ENCODE measurements around the gene GPR78. TPM values are rescaled to one million over a fixed set of nuclear protein-coding genes. Genes with fewer than 3 reads are reported as not detected.
"Not testable (repeated sequence)": the region's sequence is repeated elsewhere in the genome, so short reads cannot be mapped to it uniquely, and the experiment has no call there.

Gene GPR78
- polyA plus RNA-seq, 3 donors, result 0.01 TPM; not detected in 2

DNA sequence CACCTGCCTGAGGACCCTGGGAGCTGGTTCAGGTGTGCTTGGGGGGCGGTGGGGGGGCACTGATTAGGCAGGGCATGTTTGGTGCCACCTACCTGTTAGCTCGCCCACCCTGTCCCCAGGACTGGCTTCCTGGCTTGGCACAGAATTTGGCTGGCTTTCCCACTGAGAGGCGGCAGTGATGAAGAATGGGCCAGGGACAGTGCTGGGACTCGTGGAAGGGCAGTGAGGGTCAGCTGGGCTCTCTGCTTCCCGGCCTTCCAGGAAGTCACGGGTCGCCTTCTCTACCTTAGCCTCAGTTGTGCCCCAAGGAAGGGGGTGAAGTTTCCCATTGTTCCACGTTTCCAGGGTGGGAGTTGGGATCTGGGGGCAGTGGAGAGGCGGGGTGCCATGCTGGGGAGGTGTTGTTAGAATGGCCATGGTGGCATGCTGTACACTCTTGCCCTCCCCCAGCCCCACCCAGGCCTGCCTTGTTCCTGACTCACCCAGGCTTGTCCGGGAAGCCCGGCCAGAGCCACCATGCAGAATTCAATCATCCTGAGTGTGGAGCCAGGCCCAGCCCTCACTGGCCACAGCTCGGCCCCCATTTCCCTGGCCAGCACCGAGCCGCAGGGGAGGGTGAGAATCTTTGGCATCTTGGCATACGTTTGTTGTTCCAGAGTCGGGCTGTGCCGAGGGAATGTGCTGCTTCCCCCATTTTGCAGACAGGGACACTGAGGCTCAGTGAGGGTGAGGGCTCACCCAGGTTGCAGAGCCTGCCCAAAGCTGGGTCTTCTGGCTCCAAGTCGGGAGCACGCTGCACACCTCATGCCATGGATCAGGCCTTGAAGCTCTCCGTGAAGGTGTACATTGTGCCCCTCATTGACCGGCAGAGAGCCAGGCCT, 21.9 kb upstream of the GPR78 start:
- H3K27ac ChIP-seq (ENCODE audit: low read depth, low read length), result no peak overlapping the region
- 83 to 86% (median 84%) methylated on average over 21 of the region's 21 CpGs for WGBS, 3 donors

DNA sequence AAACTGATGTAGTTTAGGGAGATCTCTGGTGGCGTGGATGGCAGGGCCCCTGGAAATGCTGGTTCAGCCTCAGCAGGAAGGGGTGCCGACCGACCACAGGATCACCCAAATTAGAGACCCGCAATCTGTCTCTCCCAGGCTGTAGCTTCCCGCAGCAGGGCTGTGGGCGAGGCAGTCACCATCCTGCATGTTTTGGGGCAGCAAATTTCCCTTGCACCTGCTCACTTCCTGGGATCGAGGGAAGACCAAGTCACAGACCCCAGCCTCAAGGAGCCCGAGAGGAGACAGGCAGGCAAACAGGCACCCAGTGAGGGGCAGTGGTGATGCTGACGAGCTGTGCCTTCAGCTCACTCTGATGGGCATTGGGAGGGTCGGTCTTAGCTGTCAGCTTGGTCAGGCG, 21.2 kb upstream of the GPR78 start:
- H3K27ac ChIP-seq (ENCODE audit: low read depth, low read length), result no peak overlapping the region
- WGBS, 3 donors, result 89 to 92% (median 92%) methylated on average over 11 of the region's 11 CpGs

DNA sequence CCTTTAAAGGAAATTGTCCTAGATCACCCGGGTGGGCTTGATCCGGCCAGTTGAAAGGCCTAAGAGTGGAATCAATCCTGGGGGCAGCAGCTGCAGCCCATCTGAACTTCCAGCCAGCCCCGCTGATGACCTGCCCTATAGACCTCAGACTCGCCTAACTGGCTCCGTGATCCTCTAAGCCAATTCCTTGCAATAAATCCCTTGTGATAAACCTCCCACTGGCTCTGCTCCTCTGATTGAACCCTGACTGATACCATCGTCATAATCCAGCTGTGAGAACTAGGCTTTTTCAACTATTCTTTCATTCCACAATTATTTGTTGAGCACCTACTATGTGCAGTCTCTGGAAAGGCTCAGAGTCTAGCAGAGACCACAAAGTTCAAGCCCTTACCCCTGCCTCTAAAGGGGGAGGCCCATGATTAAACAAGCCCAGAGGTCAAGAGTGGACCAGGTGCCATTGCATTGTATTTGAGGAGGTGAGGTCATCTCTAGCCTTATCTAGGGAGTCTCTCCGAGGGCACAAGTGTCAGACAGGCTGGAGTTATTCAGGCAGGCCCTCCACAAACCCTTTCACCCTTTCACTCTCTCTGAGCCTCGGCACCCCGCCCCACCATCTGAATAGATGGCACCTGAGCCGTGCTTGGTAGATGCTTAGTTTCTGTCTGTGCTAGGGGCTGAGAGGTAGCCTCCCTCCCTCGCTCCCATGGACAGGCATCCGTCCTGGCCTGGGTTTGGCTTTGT, 20.5 kb upstream of the GPR78 start:
- no peak overlapping the region for H3K27ac ChIP-seq (ENCODE audit: low read depth, low read length)
- WGBS, 3 donors, result 79 to 84% (median 83%) methylated on average over 12 of the region's 12 CpGs

DNA sequence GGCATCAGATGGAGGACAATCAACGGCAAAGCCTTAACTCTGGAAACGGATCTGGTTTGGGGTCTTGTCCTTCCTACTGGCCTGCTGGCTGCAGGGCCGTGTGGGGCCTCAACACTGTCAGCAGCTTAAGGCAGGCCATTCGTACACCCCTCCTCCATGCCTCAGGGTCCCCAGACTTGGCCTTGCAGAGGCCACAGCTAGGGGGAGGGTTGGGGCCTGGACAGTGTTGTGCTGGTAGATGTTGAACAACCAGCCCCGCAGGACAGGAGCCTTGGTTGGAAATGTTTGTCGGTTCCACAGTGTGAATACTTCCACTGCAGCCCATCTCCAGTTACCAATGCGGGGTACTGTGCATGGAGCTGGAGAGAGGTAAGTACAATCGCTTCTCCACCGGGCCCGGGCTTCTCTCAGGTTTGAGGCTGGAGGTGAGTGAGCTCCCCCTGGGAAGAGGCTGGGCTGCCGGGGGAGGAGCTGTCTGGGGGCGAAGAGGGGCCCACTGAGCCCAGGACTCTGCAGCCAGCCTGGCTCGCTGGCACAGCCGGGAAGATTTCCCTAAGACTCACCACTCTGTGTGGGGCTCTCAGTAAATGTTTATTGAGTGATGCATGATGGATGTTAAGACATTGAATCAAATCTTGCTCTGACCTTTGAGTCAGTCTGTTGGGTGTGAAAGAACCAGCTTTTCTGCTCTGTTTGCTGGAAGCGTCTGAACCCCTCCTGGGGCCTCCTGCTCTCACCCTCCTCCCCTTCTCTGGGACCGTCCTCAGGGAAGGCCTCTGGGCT, 19.7 kb upstream of the GPR78 start:
- H3K27ac ChIP-seq (ENCODE audit: low read depth, low read length), result no peak overlapping the region
- WGBS, 3 donors, result 62 to 76% (median 76%) methylated on average over 16 of the region's 16 CpGs

DNA sequence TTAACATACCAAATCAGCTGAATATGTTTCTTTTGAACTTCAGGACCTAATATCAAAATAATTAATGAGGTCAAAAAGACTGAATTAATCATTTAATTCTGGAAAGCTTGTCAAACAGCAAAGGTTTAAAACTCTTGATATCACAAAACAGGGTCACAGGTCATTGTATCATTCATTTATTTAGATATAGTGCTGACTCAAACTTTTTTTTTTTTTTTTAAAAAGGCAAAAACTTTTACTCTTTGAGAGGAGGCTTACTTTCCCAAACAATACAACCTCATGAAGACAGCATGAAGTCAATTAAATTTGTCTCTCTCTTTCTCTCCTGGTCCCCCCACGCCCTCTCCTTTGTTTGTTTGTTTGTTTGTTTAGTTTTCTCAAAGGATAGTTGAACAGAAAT, 15.6 kb upstream of the GPR78 start:
- 44 to 73% (median 52%) methylated on average over 1 of the region's 1 CpG for WGBS, 3 donors
- no peak overlapping the region for H3K27ac ChIP-seq (ENCODE audit: low read depth, low read length)

DNA sequence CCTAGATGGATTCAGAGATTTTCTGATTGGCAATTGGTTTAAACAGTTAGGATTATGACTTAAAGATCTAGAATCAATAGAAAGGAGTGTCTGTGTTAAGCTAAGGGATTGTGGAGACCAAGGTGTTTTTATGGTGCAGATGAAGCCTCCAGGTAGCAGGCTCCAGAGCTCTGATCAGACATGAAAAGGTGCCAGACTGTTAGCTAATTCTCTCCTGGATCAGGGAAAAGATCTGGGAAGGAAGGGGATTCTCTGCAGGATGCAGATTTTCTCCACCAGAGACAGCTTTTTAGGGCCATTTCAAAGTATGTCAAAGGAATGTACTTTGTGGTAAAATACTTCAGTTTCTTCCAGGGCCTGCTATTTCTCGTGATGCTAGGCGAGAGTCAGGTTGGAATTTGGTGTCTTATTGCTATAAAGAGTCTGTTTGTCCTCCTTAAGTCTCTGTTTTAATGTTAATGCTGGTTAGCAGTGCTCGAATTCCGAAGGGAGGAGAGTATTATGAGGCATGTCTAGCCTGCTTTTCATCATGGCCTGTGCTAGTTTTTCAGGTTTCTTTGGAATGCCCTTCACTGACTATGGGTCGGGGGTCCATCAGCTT, 12.0 kb upstream of the GPR78 start:
- 61 to 65% (median 62%) methylated on average over 5 of the region's 5 CpGs for WGBS, 3 donors
- H3K27ac ChIP-seq (ENCODE audit: low read depth, low read length), result no peak overlapping the region

DNA sequence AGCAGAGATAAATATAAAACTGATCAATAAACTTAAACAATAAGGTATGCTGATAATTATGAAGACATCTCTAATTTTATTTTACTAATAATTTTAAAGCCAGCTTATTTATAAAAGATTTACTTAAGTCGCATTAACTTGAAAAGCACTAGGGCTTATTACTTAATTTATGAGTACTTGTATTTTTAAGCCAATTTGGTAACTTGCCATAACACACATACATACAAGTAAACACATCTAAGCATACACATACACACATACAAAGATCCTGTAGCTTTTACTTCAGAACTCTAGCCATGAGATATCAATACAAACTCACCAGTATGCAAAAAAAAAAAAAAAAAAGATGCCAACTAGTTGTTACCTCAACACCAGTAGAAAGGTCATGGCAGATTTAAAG, 10.0 kb upstream of the GPR78 start:
- H3K27ac ChIP-seq (ENCODE audit: low read depth, low read length), result no peak overlapping the region
- 94% methylated on average over 1 of the region's 1 CpG for WGBS, 3 donors

DNA sequence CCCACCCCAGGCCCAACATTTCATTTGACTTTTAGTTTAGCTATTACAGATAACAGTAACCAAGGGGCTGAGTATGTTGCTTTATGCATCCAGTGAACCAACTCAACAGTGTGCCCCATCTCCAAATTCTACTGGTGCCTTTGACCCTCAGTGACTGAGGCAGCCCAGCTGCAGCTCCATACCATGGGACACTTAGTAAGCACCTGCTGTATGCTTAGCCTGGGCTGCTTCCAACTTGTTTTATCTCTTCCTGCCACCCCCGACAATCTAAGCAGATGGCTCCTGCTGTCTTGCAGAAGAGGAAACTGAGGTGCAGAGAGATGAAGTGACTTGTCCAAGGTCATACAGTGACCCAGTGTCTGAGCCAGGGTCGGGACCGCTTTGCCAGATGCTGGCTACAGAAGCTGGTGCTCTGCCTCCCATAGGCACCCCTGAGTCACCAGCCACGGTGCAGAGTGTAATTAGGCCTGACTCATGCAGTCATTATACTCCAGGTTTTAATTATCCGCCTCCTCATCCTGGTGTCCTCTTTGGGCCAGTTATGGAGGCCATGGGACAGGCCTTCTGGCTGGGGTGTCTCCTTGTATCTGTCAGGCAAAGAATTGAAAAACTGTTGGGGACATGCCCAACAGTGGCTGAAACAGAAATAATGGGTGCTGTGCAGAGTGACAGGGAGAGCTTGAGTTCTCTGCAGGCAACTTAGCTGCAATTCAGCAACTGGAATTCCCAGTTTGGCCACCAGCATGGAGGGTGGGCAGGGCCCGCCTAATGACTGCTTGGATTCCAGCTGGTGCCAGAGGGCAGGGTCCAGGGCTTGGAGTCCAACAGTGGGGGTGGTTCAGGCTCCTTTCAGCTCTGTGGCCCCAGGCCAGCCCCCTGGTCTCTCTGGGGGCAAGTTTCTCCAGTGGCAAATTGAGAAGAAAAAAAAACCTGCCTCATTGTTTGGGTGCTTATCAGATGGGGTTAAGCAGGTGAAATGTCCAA, 8.2 kb upstream of the GPR78 start:
- 72 to 80% (median 77%) methylated on average over 6 of the region's 6 CpGs for WGBS, 3 donors
- no peak overlapping the region for H3K27ac ChIP-seq (ENCODE audit: low read depth, low read length)

DNA sequence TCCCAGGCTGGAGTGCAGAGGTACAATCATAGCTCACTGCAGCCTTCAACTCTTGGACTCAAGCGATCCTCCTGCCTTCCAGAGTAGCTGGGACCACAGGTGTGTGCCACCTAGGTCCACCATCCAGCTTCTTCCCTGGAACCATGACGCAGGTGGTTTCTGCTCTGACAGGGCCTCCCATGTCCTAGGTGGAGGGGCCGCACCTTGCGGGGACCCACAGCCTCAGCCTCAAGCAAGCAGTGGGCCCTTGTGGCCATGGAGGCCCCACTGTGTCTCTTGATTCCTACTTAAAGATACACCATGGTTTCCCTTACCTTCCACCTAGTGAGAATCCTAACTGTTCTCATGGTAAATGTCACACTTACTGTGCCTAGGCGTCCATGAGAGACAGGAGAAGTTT, 6.9 kb upstream of the GPR78 start:
- no peak overlapping the region for H3K27ac ChIP-seq (ENCODE audit: low read depth, low read length)
- WGBS, 3 donors, result 66 to 89% (median 88%) methylated on average over 5 of the region's 5 CpGs

DNA sequence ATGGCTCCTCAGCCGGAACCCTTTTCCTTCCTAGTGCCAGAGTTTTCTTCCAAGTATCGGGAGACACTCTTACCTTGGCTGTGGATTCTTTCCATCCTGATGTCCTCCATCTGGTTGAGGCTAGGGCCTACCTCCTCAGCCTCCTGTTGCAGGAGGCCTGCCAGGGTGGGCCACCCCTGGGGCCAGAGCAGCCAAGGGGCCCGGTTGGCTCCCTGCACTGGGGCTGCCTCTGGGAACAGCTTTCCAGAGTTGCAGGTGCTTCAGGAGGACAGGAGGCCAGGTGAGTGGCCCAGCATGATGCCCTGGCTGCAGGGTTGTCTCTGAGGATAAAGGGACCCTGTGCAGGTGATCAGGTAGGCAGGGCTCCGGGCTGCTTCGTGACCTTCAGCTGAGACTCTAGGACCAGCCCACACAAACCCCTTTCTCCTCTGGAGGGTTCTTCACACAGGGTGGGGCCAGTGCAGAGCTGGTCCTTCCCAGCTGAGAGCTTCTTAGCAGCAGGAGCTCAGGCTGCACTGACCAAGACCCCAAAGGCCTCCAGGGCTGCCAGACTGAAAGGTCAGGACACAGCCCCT, 5.3 kb upstream of the GPR78 start:
- no peak overlapping the region for H3K27ac ChIP-seq (ENCODE audit: low read depth, low read length)
- 73 to 81% (median 73%) methylated on average over 5 of the region's 5 CpGs for WGBS, 3 donors

DNA sequence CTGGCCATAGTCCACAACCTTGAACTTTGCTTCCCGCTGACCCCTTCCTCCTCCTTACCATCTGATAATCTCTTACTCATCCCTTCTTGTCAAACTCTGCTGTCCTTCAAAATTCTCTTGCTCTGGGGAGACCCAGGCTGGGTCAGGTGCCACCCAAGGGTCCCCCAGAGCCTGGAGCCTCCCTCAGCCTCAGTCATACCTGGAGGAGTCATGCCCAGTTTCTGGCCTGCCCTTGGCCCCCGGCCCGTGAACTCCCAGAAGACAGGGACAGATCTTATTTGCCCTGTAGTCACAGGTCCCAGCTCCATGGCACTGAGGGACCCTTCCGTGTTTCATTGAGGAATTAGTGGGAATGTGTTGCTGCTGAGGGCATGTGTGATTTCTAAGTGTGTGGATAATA, 4.7 kb upstream of the GPR78 start:
- whole genome bisulfite sequencing, 3 donors, result 67 to 75% (median 68%) methylated on average over 4 of the region's 4 CpGs
- H3K27ac ChIP-seq (ENCODE audit: low read depth, low read length), result no peak overlapping the region

DNA sequence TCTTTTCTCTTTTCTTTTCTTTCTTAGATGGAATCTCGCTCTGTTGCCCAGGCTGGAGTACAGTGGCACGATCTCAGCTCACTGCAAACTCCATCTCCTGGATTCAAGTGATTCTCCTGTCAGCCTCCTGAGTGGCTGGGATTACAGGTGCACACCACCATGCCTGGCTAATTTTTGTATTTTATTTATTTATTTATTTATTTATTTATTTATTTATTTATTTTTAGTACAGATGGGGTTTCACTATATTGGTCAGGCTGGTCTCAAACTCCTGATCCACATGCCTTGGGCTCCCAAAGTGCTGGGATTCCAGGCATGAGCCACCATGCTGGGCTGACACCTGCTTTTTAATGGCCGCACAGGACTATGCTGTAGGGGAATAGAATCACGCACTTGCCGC, 3.6 kb upstream of the GPR78 start:
- 84 to 87% (median 86%) methylated on average over 5 of the region's 5 CpGs for WGBS, 3 donors
- not testable (repeated sequence) for H3K27ac ChIP-seq (ENCODE audit: low read depth, low read length)

DNA sequence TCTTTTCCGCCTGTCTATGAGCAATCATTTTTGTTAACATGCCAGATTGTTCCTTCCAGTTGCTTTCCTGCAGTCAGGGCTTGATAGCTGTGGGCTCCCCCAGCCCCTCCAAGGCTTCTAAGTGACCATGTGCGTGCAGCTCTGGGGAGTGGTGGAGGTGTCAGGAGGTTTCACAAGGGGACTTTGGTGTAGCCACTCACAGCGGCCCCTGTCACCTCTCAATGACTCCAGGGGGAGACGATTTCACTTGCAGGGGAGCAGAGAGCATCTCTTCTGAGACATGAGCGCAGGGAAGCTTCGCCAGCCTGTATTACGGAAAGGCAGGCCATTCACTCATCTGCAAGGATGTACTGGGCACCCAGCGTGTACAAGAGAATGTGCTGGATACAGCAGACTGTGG, 3.1 kb upstream of the GPR78 start:
- no peak overlapping the region for H3K27ac ChIP-seq (ENCODE audit: low read depth, low read length)
- WGBS, 3 donors, result 52 to 65% (median 65%) methylated on average over 8 of the region's 8 CpGs

DNA sequence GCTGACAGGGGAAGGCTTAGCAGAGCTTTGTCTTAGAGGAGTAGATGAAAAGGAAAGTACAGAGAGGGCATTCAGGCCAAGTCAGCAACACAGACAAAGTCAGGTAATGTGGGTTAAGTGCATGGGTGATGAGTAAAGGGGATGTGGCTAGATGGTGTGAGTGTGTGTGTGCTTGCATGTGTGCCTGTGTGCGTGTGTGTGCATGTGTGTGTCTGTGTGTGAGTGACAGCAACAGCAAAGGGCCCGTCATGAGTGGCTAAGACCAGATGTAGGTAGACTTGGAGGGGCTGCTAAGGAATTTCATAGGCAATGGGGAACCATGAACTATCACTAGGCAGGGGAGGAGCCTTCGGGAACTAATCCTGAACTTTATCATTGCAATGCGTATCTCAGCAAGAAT, 2.2 kb upstream of the GPR78 start:
- H3K27ac ChIP-seq (ENCODE audit: low read depth, low read length), result no peak overlapping the region
- 68 to 77% (median 75%) methylated on average over 4 of the region's 4 CpGs for WGBS, 3 donors

DNA sequence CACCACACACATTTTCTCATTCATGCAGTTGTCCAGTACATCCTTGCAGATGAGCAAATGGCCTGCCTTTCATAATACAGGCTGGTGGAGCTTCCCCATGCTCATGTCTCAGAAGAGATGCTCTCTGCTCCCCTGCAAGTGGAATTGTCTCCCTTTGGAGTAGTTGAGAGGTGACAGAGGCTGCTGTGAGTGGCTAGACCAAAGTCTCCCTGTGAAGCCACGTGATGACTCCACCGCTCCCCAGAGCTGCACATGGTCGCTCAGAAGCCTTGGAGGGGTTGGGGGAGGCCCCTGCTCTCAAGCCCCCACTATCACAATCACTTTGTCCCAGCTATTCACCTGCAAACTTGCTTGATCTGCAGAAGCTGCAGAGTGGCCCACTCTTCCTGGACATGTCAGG, 1.5 kb upstream of the GPR78 start:
- 67 to 77% (median 72%) methylated on average over 3 of the region's 3 CpGs for WGBS, 3 donors

DNA sequence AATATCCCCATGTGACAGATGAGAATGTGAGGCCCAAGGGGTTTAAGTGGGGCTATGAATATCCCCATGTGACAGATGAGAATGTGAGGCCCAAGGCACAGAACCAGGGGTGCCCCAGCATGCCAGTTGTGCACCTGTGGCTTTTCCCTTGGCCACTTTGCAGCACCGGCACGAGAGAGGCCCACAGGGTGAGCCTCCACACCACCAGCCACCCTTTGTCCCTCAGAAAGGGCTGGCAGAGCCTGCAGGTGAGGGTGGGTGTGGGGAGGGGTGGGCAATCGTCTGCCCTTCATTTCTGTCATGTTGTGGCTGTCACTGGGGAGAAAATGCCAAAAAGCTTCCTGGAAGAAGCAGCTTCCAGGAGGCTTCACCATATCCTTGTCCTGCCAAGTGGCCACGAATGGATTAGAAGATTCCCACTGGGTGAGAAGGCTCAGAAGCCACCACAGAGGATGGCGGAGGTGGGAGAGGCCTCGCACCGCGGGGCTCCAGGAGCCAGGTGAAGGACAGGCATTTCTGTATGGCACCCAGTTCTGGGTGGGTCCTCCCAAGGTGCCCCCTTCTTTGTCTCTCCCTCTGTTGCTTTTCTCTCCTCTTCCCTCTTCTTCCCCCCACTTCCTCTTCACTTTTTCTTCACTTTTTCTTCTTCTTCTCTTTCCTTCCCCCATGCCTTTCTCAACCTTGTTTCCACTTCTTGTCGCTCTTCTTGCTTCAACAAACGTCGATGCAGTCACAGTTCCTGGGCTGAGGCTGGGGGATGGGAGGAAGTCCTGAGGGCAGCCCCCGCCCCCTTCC, 469 bp upstream of the GPR78 start:
- 18 to 34% (median 26%) methylated on average over 12 of the region's 12 CpGs for WGBS, 3 donors
- no peak overlapping the region for H3K27ac ChIP-seq (ENCODE audit: low read depth, low read length)

More for the DNA sequence above, 1.5 kb upstream of the GPR78 start:
- H3K27ac ChIP-seq (ENCODE audit: low read depth, low read length), result no peak overlapping the region

Data from adipose tissue (tissue), 3 donors.